GM10266 (cell line): ENCODE measurements around the gene DLG2.
"Not testable (repeated sequence)": the region's sequence is repeated elsewhere in the genome, so short reads cannot be mapped to it uniquely, and the experiment has no call there.

ENCODE experiments used
- DNase-seq: peaks from one replicate; pipeline ENCODE4 v3.0.0; 2012; ENCODE audit errors: extremely low spot score
- CTCF ChIP-seq: IDR thresholded peaks from 2 replicates; pipeline ENCODE4 v1.5.1; 2012; ENCODE audit warnings: mild to moderate bottlenecking, low read depth; ENCODE audit not compliant: control insufficient read depth, insufficient read depth; ENCODE audit errors: missing control alignments

DLG2 gene

GRCh38 chr11:84790849-84791427 is 836.2 kb downstream of the DLG2 start:
- no peak for TF ChIP-seq CTCF
- no peak for DNase-seq

GRCh38 chr11:84788220-84788619 is 838.9 kb downstream of the DLG2 start:
- DNase-seq = no peak

GRCh38 chr11:84784158-84784557 is 843.0 kb downstream of the DLG2 start:
- DNase-seq = not testable (repeated sequence)

More at GRCh38 chr11:84788220-84788619, 838.9 kb downstream of the DLG2 start:
- no peak for TF ChIP-seq CTCF

- peak; percentile 6 for DNase-seq
- peak; percentile 27 for TF ChIP-seq CTCF
Measured at GRCh38 chr11:84780689-84781293, 846.4 kb downstream of the DLG2 start.

GRCh38 chr11:84775503-84775902 is 851.6 kb downstream of the DLG2 start:
- TF ChIP-seq CTCF = no peak
- DNase-seq = no peak

- TF ChIP-seq CTCF = no peak
- no peak for DNase-seq
Measured at GRCh38 chr11:84763931-84764330, 863.2 kb downstream of the DLG2 start.

- no peak for TF ChIP-seq CTCF
Measured at GRCh38 chr11:84757711-84758110, 869.4 kb downstream of the DLG2 start.

More at GRCh38 chr11:84757711-84758110, 869.4 kb downstream of the DLG2 start:
- DNase-seq = no peak
